Fibroblast of the conjunctiva (primary cell): ENCODE results near the gene NDUFAF4.
"Not testable (repeated sequence)": the region's sequence is repeated elsewhere in the genome, so short reads cannot be mapped to it uniquely, and the experiment has no call there.

Experiments
- DNase-seq: peaks from one replicate; pipeline ENCODE4 v3.0.0-alpha.2; 2010; ENCODE audit warnings: low read depth

NDUFAF4 gene

GRCh38 chr6:96899019-96899418 lies 1.3 kb upstream of the NDUFAF4 start:
- DNase-seq, result peak; percentile 24

- DNase-seq, result no peak
Measured at GRCh38 chr6:96898241-96898851, 655 bp upstream of the NDUFAF4 start.

GRCh38 chr6:96889146-96889545 lies 8.5 kb downstream of the NDUFAF4 start:
- no peak for DNase-seq

- DNase-seq, result no peak
Measured at GRCh38 chr6:96888745-96889144, 8.9 kb downstream of the NDUFAF4 start.

- DNase-seq, result no peak
Measured at GRCh38 chr6:96886519-96886918, 11.2 kb downstream of the NDUFAF4 start.

- not testable (repeated sequence) for DNase-seq
Measured at GRCh38 chr6:96885187-96885631, 12.5 kb downstream of the NDUFAF4 start.

- no peak for DNase-seq
Measured at GRCh38 chr6:96878143-96878542, 19.5 kb downstream of the NDUFAF4 start.

GRCh38 chr6:96876886-96877545 lies 20.7 kb downstream of the NDUFAF4 start:
- DNase-seq, result no peak

- DNase-seq, result no peak
Measured at GRCh38 chr6:96872976-96873375, 24.7 kb downstream of the NDUFAF4 start.

GRCh38 chr6:96865055-96865405 lies 32.7 kb downstream of the NDUFAF4 start:
- no peak for DNase-seq

- DNase-seq, result no peak
Measured at GRCh38 chr6:96864216-96865054, 33.3 kb downstream of the NDUFAF4 start.

- no peak for DNase-seq
Measured at GRCh38 chr6:96862560-96862959, 35.1 kb downstream of the NDUFAF4 start.

- DNase-seq, result no peak
Measured at GRCh38 chr6:96861588-96861987, 36.1 kb downstream of the NDUFAF4 start.

- DNase-seq, result no peak
Measured at GRCh38 chr6:96856856-96857255, 40.8 kb downstream of the NDUFAF4 start.

GRCh38 chr6:96853083-96853482 lies 44.6 kb downstream of the NDUFAF4 start:
- no peak for DNase-seq

GRCh38 chr6:96852605-96853004 lies 45.1 kb downstream of the NDUFAF4 start:
- no peak for DNase-seq

GRCh38 chr6:96851858-96852257 lies 45.8 kb downstream of the NDUFAF4 start:
- no peak for DNase-seq

- DNase-seq, result no peak
Measured at GRCh38 chr6:96849615-96850014, 48.1 kb downstream of the NDUFAF4 start.

- DNase-seq, result no peak
Measured at GRCh38 chr6:96844530-96844929, 53.2 kb downstream of the NDUFAF4 start.

GRCh38 chr6:96841345-96841744 lies 56.3 kb downstream of the NDUFAF4 start:
- no peak for DNase-seq
